Stimulated activated CD8-positive, alpha-beta memory T cell treated with anti-CD3 and anti-CD28 coated beads, Interleukin-12 subunit alpha, Interleukin-12 subunit beta, amount 100 ng/mL, for 24 hours (primary cell): ENCODE data around the gene MCM5.
"Not testable (repeated sequence)": the region's sequence is repeated elsewhere in the genome, so short reads cannot be mapped to it uniquely, and the experiment has no call there.

Experiments
- DNase-seq: peaks from one replicate; pipeline ENCODE4 v3.0.0-alpha.2; 2020; ENCODE audit errors: extremely low read depth

MCM5 gene

DNA sequence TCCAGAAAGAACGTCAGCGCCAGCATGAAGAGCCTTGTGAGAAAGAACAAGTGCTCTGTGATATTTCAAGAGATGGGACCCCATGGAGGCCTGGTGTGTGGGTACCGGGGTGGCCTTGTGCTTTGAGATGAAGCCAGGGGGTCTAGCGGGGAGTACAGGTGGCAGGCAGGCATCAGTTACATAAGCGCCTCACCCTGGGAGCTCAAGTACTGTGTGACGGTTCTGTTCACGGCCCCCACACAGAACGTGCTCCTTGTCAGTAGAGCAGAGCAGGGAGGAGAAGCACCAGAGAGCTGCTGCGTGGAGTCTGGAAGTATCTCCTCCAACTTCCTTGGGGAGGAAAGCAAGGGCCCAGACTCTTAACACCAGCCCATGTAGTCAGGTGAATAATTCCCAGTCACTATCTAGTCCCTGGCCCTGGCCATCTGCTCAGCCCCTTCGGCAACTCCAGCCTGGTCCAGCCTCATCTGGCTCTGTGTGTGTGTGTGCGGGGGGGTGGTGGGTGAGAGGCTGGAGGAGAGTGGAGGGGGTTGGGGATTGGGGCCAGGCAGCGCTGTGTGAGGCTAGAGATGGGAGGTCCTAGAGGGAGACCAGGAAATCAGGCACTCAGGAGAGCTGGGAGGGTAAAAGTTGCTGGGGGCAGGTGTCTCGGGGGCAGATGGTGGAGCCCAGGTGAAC, 32.4 kb downstream of the MCM5 start:
- no peak for DNase-seq

DNA sequence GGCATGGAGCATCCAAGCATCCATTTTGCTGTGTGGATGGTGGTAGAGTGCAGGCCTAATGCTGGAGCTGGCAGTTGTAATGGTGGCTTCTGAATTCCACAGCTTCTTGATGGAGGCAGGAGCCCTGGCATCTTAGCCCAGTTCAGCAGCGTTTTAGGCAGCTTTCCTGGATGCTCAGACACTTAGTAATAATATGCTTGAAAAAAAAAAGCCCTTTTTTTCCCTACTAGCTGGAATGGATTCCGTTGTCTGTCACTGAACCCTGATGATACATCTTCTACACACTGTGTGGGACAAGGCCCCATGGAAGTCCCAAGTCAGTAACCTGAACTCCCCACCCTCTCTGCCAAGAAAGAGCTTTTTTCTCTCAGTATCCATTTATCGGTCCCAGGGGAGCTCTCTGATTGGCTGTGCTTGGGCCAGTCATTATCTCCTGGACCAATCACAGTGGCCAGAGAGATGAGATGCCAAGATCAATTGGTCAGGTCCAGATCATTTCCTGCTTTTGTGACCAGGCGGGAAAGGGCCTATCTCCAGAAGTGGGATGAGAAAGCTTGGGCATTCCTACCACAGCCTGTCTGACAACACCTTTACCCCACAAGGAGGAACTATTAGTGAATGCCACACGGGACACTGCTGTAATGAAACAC, 34.2 kb downstream of the MCM5 start:
- no peak for DNase-seq

DNA sequence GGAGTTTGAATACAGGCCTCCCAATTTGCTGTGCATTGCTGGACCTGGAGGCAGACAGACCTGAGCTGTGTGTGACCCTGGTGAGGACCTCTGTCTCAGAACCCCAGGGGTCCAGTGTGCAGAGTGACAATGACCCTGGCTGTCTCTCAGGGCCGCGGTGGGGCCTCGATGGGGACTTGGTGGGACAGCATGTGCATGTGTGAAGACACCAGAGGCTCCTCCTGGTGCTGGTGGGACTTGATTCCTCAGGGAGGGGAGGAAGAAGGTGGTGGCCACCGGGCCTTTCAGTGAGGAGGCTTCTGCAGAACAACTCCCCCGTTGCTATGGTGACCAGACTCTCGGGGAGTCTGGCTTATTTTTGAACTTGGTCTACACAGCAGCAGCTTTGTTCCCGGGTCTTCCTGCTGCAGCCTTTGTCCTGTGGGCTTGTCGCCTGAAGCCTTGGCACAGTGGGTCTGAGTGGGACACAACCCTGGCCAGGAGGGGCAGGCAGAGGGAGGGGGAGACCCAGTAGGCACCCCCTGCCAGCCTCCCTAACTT, 35.3 kb downstream of the MCM5 start:
- no peak for DNase-seq

DNA sequence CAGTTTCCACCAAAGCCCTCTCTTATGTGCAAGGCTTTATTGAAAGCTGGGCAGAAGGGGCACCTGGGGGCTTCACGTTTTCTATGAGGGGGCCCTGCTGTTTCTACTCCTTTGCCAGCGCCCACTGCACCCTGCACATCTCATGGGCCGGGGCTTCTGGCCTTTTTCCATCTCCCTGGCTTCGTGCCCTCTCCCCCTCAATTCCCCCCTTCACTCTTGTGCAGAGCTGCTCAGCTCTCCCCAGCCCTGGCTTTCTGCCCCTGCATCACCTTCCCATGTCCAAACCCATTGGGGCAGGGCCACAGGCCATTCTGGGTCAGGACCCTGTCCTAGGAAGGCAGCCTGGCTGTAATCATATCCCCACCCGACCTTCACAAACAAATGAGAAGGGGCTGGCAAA, 36.5 kb downstream of the MCM5 start:
- DNase-seq = no peak

GRCh38 chr22:35437049-35437448, 37.1 kb downstream of the MCM5 start:
- DNase-seq = no peak

GRCh38 chr22:35438673-35439364, 38.9 kb downstream of the MCM5 start:
- DNase-seq = not testable (repeated sequence)

- DNase-seq = no peak
Observed at GRCh38 chr22:35439365-35439717, 39.4 kb downstream of the MCM5 start.

DNA sequence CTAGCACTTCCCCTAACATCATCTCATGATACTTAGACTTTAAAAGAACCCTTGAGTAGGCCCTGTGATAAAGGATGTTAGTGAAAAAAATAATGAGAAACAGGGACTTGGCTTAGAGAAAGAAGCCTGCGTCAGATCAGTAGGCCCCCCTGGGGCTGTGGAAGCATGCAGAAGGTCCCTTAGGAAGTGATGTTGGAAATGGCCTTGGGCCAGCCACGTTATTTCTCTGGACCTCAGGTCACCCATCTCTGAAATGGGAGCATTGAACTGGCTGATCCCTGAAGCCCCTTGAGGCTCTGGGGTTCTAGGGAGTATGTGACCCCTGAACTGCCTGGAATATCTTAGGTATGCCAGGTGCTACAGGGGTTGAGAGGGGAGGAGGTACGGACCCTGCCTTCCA, 40.2 kb downstream of the MCM5 start:
- DNase-seq = no peak

- DNase-seq = no peak
Observed at GRCh38 chr22:35441489-35442100, 41.7 kb downstream of the MCM5 start.

- no peak for DNase-seq
Observed at GRCh38 chr22:35442471-35442870, 42.5 kb downstream of the MCM5 start.

GRCh38 chr22:35443338-35443737, 43.4 kb downstream of the MCM5 start:
- DNase-seq = no peak

DNA sequence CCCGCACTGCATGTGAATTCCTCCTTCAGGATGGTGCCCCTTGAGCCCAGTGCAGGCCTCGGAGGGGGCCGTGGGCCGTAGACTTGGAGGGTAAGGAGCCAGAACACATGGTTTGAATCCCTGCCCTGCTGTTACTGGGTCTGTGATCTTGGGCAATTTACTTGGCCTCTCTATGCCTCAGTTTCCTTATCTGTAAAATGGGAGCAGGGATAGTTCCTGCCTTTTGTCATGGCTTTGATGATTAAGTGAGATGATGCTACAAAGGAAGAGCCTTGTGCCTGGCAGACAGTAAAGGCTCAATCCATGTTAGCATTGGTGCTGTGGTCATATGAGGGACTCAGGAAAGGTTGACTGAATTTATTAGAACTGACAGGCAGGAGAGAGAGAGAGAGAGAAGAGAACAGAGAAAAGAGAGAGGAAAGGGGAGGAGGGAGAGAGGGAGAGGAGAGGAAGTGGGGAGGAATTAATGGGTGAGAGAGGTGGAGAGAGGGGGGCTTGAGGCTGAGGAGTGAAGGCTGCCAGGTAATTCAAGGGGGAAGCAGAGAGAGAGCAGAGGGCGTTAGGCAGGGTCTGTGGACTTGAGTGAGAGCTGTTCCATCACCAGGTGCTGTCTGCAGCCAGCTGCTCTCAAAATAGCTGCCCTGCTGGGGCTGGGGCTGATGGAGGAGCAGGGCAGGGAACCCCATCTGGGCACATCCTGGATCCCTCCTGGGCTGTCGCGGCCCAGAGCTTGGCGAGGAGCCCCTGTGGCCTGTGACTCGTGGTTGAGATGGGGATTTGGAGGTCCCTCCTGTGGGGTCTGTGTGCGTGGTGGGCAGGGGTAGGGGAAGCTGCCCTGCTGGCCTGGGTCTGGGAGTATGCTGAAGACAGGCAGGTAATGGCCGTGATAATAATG, 44.1 kb downstream of the MCM5 start:
- DNase-seq = no peak

- DNase-seq = no peak
Observed at GRCh38 chr22:35444685-35445399, 44.9 kb downstream of the MCM5 start.

GRCh38 chr22:35445933-35446332, 46.0 kb downstream of the MCM5 start:
- DNase-seq = no peak

DNA sequence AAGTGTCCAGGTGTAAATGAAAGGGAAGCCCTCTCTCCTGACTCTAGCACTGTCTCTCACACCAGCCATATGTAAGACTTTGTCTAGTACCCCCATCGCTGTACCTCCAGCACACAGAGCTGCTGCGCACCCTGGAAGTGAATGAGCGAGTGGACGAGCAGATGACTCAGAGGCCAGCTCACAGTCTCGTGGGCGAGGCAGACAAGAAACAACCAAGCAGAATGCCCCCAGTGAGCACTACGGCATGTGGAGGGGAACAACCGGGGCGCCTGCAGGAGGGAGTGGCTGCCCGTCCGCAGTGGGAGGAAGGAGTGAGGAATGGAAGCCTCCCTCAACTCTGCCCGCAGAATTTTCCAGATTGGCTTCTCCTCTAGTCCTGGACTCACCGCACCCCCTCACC, 46.4 kb downstream of the MCM5 start:
- DNase-seq = no peak

DNA sequence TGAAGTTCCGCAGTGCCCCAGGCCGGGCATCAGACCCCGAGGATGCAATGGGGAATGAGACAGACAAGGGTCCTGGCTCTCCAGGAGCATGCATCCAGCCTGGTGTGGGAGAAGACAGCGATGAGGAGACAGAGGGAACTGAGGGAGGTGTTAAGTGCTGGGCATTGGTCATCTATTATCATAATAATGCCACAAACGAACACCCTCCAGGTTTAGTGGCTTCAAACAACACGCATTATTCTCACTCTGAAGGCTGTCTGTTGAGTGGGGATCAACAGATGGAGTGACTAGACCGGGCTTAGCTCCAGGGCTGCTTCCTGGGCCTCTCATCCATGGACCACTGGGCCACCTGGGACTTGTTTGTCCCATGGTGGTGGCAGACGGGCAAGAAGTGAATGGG, 48.6 kb downstream of the MCM5 start:
- no peak for DNase-seq

- no peak for DNase-seq
Observed at GRCh38 chr22:35449829-35450689, 50.1 kb downstream of the MCM5 start.

DNA sequence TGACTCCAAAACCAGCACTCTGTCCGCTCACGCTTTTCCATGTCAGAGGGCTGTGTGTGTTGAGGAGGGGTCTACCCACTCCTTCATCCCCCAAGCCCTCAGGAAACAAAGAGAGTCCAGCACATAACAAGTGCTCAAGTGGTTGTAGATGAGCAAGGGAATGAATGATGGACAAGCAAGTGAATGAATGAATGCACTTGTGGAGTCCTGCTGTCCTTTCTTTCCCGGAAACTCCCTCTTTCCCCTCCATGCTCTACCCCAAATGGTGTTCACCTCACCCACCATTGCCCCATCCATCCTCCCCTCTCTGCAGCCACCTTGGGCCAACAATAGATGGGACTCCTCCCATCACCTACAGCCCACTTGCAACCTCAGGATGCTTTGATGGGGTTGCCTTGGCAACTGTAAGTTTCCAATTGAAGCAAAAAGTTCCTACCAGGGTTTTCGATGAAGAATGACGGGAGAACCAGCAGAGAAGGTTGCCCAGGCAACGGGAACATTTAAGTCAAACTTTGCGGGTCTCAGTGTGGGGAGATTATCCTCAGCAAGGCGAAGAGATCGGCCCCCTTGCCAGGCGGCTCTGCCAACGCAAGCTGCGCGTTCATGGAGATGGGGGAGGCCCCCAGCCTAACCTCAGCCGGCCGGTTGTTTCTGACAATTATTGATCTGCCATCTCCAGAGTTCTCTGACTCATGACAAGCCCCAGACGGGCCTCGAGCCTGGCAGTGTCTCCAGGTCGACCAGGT, 51.1 kb downstream of the MCM5 start:
- no peak for DNase-seq

- DNase-seq = no peak
Observed at GRCh38 chr22:35451592-35451991, 51.7 kb downstream of the MCM5 start.
